CD4-positive, CD25-positive, alpha-beta regulatory T cell (primary cell): ENCODE data around the gene CMTM8. TPM values are rescaled to one million over a fixed set of nuclear protein-coding genes. Genes with fewer than 3 reads are reported as not detected.
"Not testable (repeated sequence)": the region's sequence is repeated elsewhere in the genome, so short reads cannot be mapped to it uniquely, and the experiment has no call there.

Experiments used
- ATAC-seq, 2 donors: fragments of 150-1000 bp; cut with Tn5 transposase; one replicate each; pipeline ENCODE4 v1.10.0; 2021; ENCODE audit warnings: low read depth in 2 of 2, moderate number of reproducible peaks in 2 of 2, moderate library complexity in 1 of 2
- DNase-seq, 3 donors: peaks; one replicate each; pipeline versions ENCODE4 v3.0.0 to v3.0.0-alpha.2; 2012 to 2022; ENCODE audit warnings: mixed read lengths in 1 of 3
- H3K27ac ChIP-seq: one replicate; pipeline ENCODE4 v1.7.0; 2013; ENCODE audit warnings: mild to moderate bottlenecking, low read length; ENCODE audit not compliant: insufficient read depth, poor library complexity, severe bottlenecking
- H3K27me3 ChIP-seq: one replicate; pipeline ENCODE4 v1.7.0; 2013; ENCODE audit warnings: low read length; ENCODE audit not compliant: control insufficient read depth, insufficient read depth
- H3K36me3 ChIP-seq: one replicate; pipeline ENCODE4 v1.7.0; 2013; ENCODE audit warnings: mild to moderate bottlenecking, low read length, moderate library complexity; ENCODE audit not compliant: control insufficient read depth, insufficient read depth
- H3K4me1 ChIP-seq: 2 replicates; pipeline ENCODE4 v1.7.0; 2013; ENCODE audit warnings: mild to moderate bottlenecking, low read length; ENCODE audit not compliant: insufficient read depth, control insufficient read depth, poor library complexity, severe bottlenecking
- H3K4me3 ChIP-seq: one replicate; pipeline ENCODE4 v1.7.0; 2013; ENCODE audit warnings: low read depth, mild to moderate bottlenecking, low read length, moderate library complexity
- H3K9me3 ChIP-seq, 2 experiments: 1 replicate in 1 of 2; 2 replicates in 1 of 2; pipeline ENCODE4 v1.7.0; 2013; ENCODE audit warnings: low read length in 2 of 2, mild to moderate bottlenecking in 1 of 2, moderate library complexity in 1 of 2; ENCODE audit not compliant: control insufficient read depth in 2 of 2
- H3K27ac Mint-ChIP-seq, 3 donors: one replicate each; pipeline ENCODE4 v1.8.0; 2020 to 2022; ENCODE audit warnings: mild to moderate bottlenecking in 3 of 3, mixed read lengths in 3 of 3, moderate library complexity in 2 of 3
- H3K27me3 Mint-ChIP-seq: one replicate; pipeline ENCODE4 v1.8.0; 2022; ENCODE audit warnings: mild to moderate bottlenecking, mixed read lengths
- H3K36me3 Mint-ChIP-seq: one replicate; pipeline ENCODE4 v1.8.0; 2020; ENCODE audit warnings: mixed read lengths
- H3K4me1 Mint-ChIP-seq, 4 donors: one replicate each; pipeline ENCODE4 v1.8.0; 2020 to 2022; ENCODE audit warnings: mixed read lengths in 4 of 4, mild to moderate bottlenecking in 1 of 4
- H3K4me3 Mint-ChIP-seq, 4 donors: one replicate each; pipeline ENCODE4 v1.8.0; 2020 to 2022; ENCODE audit warnings: mild to moderate bottlenecking in 4 of 4, mixed read lengths in 4 of 4, moderate library complexity in 3 of 4
- H3K9me3 Mint-ChIP-seq, 7 donors: one replicate each; pipeline ENCODE4 v1.8.0; 2020 to 2022; ENCODE audit warnings: mixed read lengths in 7 of 7, mild to moderate bottlenecking in 3 of 7, moderate library complexity in 2 of 7
- polyA plus RNA-seq, 4 donors: library from polyadenylated mRNA; unstranded; fragments of 300-500 nt; fragmentation: Illumina TruSeq; gene quantifications; one replicate each; pipeline ENCODE4 v1.2.3, GENCODE V29; 2021
- total RNA-seq: library from RNA; stranded (reverse); gene quantifications from one replicate; pipeline ENCODE4 v1.2.3, GENCODE V29; 2022

The CMTM8 gene
- total and polyA plus RNA-seq, 5 donors from 2014 or later: 5.8 to 14.6 (median 13.1) TPM

- Mint-ChIP-seq H3K4me1 (peaks cover 0 to 33% (median 10%) of the 10 kb centered on the region in 4 donors), H3K9me3 (no peaks in the 10 kb centered on the region), H3K4me3 (peak overlapping the region in 1 of 4 donors; percentile 30), H3K27me3 (no peaks in the 10 kb centered on the region), H3K36me3 (no peaks in the 10 kb centered on the region), H3K27ac (peak overlapping the region in 2 of 3 donors; percentile 47 to 72)
- ATAC-seq: no peak
- H3K4me1 ChIP-seq: no peaks in the 10 kb centered on the region
- H3K9me3 ChIP-seq: no peaks in the 10 kb centered on the region
- H3K27ac ChIP-seq: no peak overlapping the region
- no peak for DNase-seq
- H3K27me3 ChIP-seq: no peaks in the 10 kb centered on the region
- no peaks in the 10 kb centered on the region for H3K36me3 ChIP-seq
- H3K4me3 ChIP-seq: no peak overlapping the region
These were observed 146.5 kb downstream of the CMTM8 start for GRCh38 chr3:32384938-32385337.

- Mint-ChIP-seq H3K9me3 (no peaks in the 10 kb centered on the region), H3K27ac (peak overlapping the region in 1 of 3 donors; percentile 25), H3K27me3 (no peaks in the 10 kb centered on the region), H3K4me3 (peak overlapping the region in 1 of 4 donors; percentile 21), H3K36me3 (no peaks in the 10 kb centered on the region), H3K4me1 (peaks cover 7 to 41% (median 21%) of the 10 kb centered on the region in 4 donors)
- peaks cover 11% of the 10 kb centered on the region for H3K4me1 ChIP-seq
- DNase-seq (no peak), ATAC-seq (no peak)
- no peaks in the 10 kb centered on the region for H3K36me3 ChIP-seq
- no peaks in the 10 kb centered on the region for H3K27me3 ChIP-seq
- no peaks in the 10 kb centered on the region for H3K9me3 ChIP-seq
- H3K4me3 ChIP-seq: no peak overlapping the region
- no peak overlapping the region for H3K27ac ChIP-seq
These were observed 149.0 kb downstream of the CMTM8 start for GRCh38 chr3:32387512-32387911.

GRCh38 chr3:32389577-32389976, 151.1 kb downstream of the CMTM8 start:
- not testable (repeated sequence) for H3K27ac ChIP-seq, H3K36me3 ChIP-seq, H3K4me3 ChIP-seq, DNase-seq, H3K36me3 Mint-ChIP-seq, H3K9me3 ChIP-seq, ATAC-seq, H3K27me3 ChIP-seq, H3K9me3 Mint-ChIP-seq, H3K27me3 Mint-ChIP-seq
- H3K4me1 ChIP-seq: peaks cover 32% of the 10 kb centered on the region
- peaks cover 23 to 58% (median 40%) of the 10 kb centered on the region in 4 donors for H3K4me1 Mint-ChIP-seq
- H3K27ac Mint-ChIP-seq: peak overlapping the region; percentile 72 to 87 (median 80)
- H3K4me3 Mint-ChIP-seq: peak overlapping the region in 3 of 4 donors; percentile 46 to 65 (median 47)

- Histone ChIP-seq H3K27me3 (no peaks in the 10 kb centered on the region), H3K4me1 (peaks cover 45% of the 10 kb centered on the region), H3K27ac (peak within 1 kb of the TSS; percentile 83), H3K9me3 (no peaks in the 10 kb centered on the region), H3K36me3 (peaks cover 7% of the 10 kb centered on the region), H3K4me3 (peak within 1 kb of the TSS; percentile 88)
- H3K27me3 Mint-ChIP-seq: no peaks in the 10 kb centered on the region
- H3K36me3 Mint-ChIP-seq: peaks cover 6% of the 10 kb centered on the region
- peak within 1 kb of the TSS; percentile 96 to 99 (median 97) for H3K27ac Mint-ChIP-seq
- no peaks in the 10 kb centered on the region for H3K9me3 Mint-ChIP-seq
- peak within 1 kb of the TSS; percentile 90 to 99 (median 98) for H3K4me3 Mint-ChIP-seq
- ATAC-seq (peak; percentile 54 to 57), DNase-seq (peak; percentile 52 to 68 (median 65))
- H3K4me1 Mint-ChIP-seq: peaks cover 32 to 76% (median 55%) of the 10 kb centered on the region in 4 donors
These were observed 153.4 kb downstream of the CMTM8 start, which contains the start of gene CMTM7 for GRCh38 chr3:32391643-32392535. Gene CMTM7, plus strand, starts transcription at chr3:32391853. Its CDS starts 54 bp downstream, at chr3:32391907.

- DNase-seq: peak in 1 of 3 donors; percentile 41
- peaks cover 32 to 77% (median 56%) of the 10 kb centered on the region in 4 donors for H3K4me1 Mint-ChIP-seq
- no peaks in the 10 kb centered on the region for H3K9me3 Mint-ChIP-seq
- Histone ChIP-seq H3K27me3 (no peaks in the 10 kb centered on the region), H3K4me1 (peaks cover 50% of the 10 kb centered on the region), H3K4me3 (peak overlapping the region; percentile 79), H3K27ac (peak overlapping the region; percentile 83), H3K36me3 (peaks cover 7% of the 10 kb centered on the region), H3K9me3 (no peaks in the 10 kb centered on the region)
- H3K4me3 Mint-ChIP-seq: peak overlapping the region; percentile 90 to 99 (median 98)
- no peaks in the 10 kb centered on the region for H3K27me3 Mint-ChIP-seq
- H3K36me3 Mint-ChIP-seq: peaks cover 6% of the 10 kb centered on the region
- peak; percentile 8 to 15 for ATAC-seq
- peak overlapping the region; percentile 92 to 99 (median 96) for H3K27ac Mint-ChIP-seq
These were observed 154.2 kb downstream of the CMTM8 start for GRCh38 chr3:32392536-32393302.

GRCh38 chr3:32395496-32395895, 157.0 kb downstream of the CMTM8 start:
- Histone ChIP-seq H3K27me3 (no peaks in the 10 kb centered on the region), H3K27ac (peak overlapping the region; percentile 83), H3K9me3 (no peaks in the 10 kb centered on the region), H3K4me3 (peak overlapping the region; percentile 37), H3K36me3 (peaks cover 7% of the 10 kb centered on the region), H3K4me1 (peaks cover 71% of the 10 kb centered on the region)
- H3K4me1 Mint-ChIP-seq: peaks cover 46 to 81% (median 67%) of the 10 kb centered on the region in 4 donors
- no peak for DNase-seq
- H3K9me3 Mint-ChIP-seq: no peaks in the 10 kb centered on the region
- H3K4me3 Mint-ChIP-seq: peak overlapping the region in 2 of 4 donors; percentile 22 to 90
- peaks cover 6% of the 10 kb centered on the region for H3K36me3 Mint-ChIP-seq
- H3K27ac Mint-ChIP-seq: peak overlapping the region; percentile 43 to 99 (median 96)
- ATAC-seq: no peak
- H3K27me3 Mint-ChIP-seq: no peaks in the 10 kb centered on the region

GRCh38 chr3:32397941-32398340, 159.5 kb downstream of the CMTM8 start:
- H3K27me3 ChIP-seq: no peaks in the 10 kb centered on the region
- Mint-ChIP-seq H3K4me3 (peak overlapping the region in 1 of 4 donors; percentile 63), H3K9me3 (no peaks in the 10 kb centered on the region), H3K4me1 (peaks cover 45 to 82% (median 67%) of the 10 kb centered on the region in 4 donors), H3K36me3 (peaks cover 6% of the 10 kb centered on the region), H3K27me3 (no peaks in the 10 kb centered on the region), H3K27ac (peak overlapping the region; percentile 53 to 99 (median 90))
- peaks cover 7% of the 10 kb centered on the region for H3K36me3 ChIP-seq
- H3K4me3 ChIP-seq: no peak overlapping the region
- peaks cover 80% of the 10 kb centered on the region for H3K4me1 ChIP-seq
- ATAC-seq (no peak), DNase-seq (no peak)
- H3K9me3 ChIP-seq: no peaks in the 10 kb centered on the region
- peak overlapping the region; percentile 60 for H3K27ac ChIP-seq
